ENCODE data around the gene WDFY4.

The WDFY4 gene

GRCh38 chr10:48691812-48692528, 7.3 kb downstream of the WDFY4 start:
- no peak for DNase-seq (ENCODE audit: low read depth)

GRCh38 chr10:48692748-48693147, 8.1 kb downstream of the WDFY4 start:
- no peak for DNase-seq (ENCODE audit: low read depth)

- DNase-seq (ENCODE audit: low read depth): no peak
Observed at GRCh38 chr10:48693206-48693605, 8.5 kb downstream of the WDFY4 start.

- no peak for DNase-seq (ENCODE audit: low read depth)
Observed at GRCh38 chr10:48694371-48695030, 9.8 kb downstream of the WDFY4 start.

- no peak for DNase-seq (ENCODE audit: low read depth)
Observed at GRCh38 chr10:48695636-48696534, 11.2 kb downstream of the WDFY4 start.

- no peak for DNase-seq (ENCODE audit: low read depth)
Observed at GRCh38 chr10:48696535-48696873, 11.8 kb downstream of the WDFY4 start.

GRCh38 chr10:48697091-48697490, 12.4 kb downstream of the WDFY4 start:
- DNase-seq (ENCODE audit: low read depth): no peak

GRCh38 chr10:48697821-48698764, 13.4 kb downstream of the WDFY4 start:
- no peak for DNase-seq (ENCODE audit: low read depth)

GRCh38 chr10:48699011-48699627, 14.4 kb downstream of the WDFY4 start:
- no peak for DNase-seq (ENCODE audit: low read depth)

- no peak for DNase-seq (ENCODE audit: low read depth)
Observed at GRCh38 chr10:48700071-48700470, 15.4 kb downstream of the WDFY4 start.

GRCh38 chr10:48700493-48700892, 15.8 kb downstream of the WDFY4 start:
- no peak for DNase-seq (ENCODE audit: low read depth)

- no peak for DNase-seq (ENCODE audit: low read depth)
Observed at GRCh38 chr10:48701139-48701901, 16.6 kb downstream of the WDFY4 start.

GRCh38 chr10:48701941-48702340, 17.3 kb downstream of the WDFY4 start:
- no peak for DNase-seq (ENCODE audit: low read depth)

- DNase-seq (ENCODE audit: low read depth): no peak
Observed at GRCh38 chr10:48703531-48704122, 19.0 kb downstream of the WDFY4 start.

GRCh38 chr10:48704156-48704555, 19.5 kb downstream of the WDFY4 start:
- DNase-seq (ENCODE audit: low read depth): no peak

- no peak for DNase-seq (ENCODE audit: low read depth)
Observed at GRCh38 chr10:48705401-48705938, 20.8 kb downstream of the WDFY4 start.

- no peak for DNase-seq (ENCODE audit: low read depth)
Observed at GRCh38 chr10:48707472-48707871, 22.8 kb downstream of the WDFY4 start.

- no peak for DNase-seq (ENCODE audit: low read depth)
Observed at GRCh38 chr10:48708144-48708543, 23.5 kb downstream of the WDFY4 start.

- no peak for DNase-seq (ENCODE audit: low read depth)
Observed at GRCh38 chr10:48710647-48711275, 26.1 kb downstream of the WDFY4 start.

Measured in T-helper 22 cell (primary cell).